DOHH2 (cell line): ENCODE data around the gene CAMK1G.

Experiments
- CTCF ChIP-seq: fragments of 200-600 bp; sonication (generic); IDR thresholded peaks from one replicate; pipeline ENCODE4 v1.5.1; 2014; ENCODE audit warnings: antibody characterized with exemption, mild to moderate bottlenecking, low read depth, low read length; ENCODE audit not compliant: poor library complexity, severe bottlenecking
- EZH2phosphoT487 ChIP-seq: fragments of 200-600 bp; sonication (generic); IDR thresholded peaks from 2 replicates; pipeline ENCODE4 v1.6.1; 2017; ENCODE audit warnings: borderline replicate concordance, mild to moderate bottlenecking, antibody characterized with exemption, low read length, moderate library complexity, mixed read lengths

- TF ChIP-seq CTCF (peak; percentile 64), EZH2phosphoT487 (no peak)
These were observed 18.5 kb downstream of the CAMK1G start for GRCh38 chr1:209601809-209602657.
